ENCODE data around the gene PALLD. TPM values are rescaled to one million over a fixed set of nuclear protein-coding genes. Genes with fewer than 3 reads are reported as not detected.
"Not testable (repeated sequence)": the region's sequence is repeated elsewhere in the genome, so short reads cannot be mapped to it uniquely, and the experiment has no call there.

The PALLD gene
- total RNA-seq, 2 experiments from 2014 or later = 1.2 to 1.3 TPM

DNA sequence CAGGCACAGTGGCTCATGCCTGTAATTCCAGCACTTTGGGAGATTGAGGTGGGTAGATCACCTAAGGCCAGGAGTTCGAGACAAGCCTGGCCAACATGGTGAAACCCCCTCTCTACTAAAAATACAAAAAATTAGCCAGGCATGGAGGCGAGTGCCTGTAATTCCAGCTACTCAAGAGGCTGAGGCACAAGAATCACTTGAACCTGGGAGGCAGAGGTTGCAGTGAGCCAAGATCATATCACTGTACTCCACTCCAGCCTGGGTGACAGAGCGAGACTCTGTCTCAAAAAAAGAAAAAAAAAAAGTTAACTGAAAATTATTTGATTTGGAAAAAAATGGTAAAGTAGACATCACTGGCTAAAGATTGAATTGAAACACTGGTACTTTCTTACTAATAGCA is 17.0 kb downstream of the PALLD start:
- POLR2A ChIA-PET = interaction anchor here (0.7 kb wide), 1 partner anchor 34 kb away, joined by 4 read pairs; no protein-coding TSS in a partner anchor
- H3K27me3 Mint-ChIP-seq (ENCODE audit: low read depth); DNase-seq; ATAC-seq; H3K27ac Mint-ChIP-seq; H3K4me3 Mint-ChIP-seq; H3K36me3 Mint-ChIP-seq (ENCODE audit: low read depth); H3K9me3 Mint-ChIP-seq (ENCODE audit: insufficient read depth): not testable (repeated sequence)
- H3K4me1 Mint-ChIP-seq (ENCODE audit: low read depth) = peaks cover 40% of the 10 kb centered on the region
- CTCF ChIA-PET = interaction anchor here (0.9 to 3.4 kb wide), 4 partner anchors 8 to 410 kb away, joined by 3 to 14 read pairs (median 6); partner anchors contain the start of gene DDX60

DNA sequence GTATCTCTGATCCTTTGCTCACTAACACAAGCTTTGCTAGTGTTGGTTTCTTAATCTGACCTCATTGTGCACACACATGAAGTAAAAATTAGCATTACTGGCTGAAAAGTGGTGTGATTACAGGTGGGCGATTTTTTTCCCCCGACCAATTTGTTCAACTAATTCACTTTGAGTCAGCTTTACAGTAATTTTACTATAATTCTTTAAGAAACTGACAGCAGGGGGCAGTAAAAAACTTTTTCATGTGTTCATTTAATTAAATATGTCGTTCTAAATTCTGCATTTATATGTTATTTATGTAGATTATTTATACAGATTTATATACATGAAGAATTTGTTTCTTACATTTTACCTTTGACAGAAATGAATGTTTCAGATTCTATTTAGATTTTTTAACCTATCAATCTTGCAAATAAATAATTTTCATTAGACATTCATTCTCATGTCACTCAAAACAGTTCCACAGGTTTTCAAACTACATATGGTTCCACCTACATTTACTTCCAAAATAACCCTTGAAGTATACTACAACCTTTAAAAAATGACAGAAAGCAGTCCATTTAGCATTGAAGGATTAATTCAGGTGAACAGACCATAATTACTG is 17.5 kb downstream of the PALLD start:
- Mint-ChIP-seq H3K9me3 (ENCODE audit: insufficient read depth) (no peaks in the 10 kb centered on the region), H3K27ac (no peak overlapping the region), H3K4me1 (ENCODE audit: low read depth) (peaks cover 39% of the 10 kb centered on the region), H3K36me3 (ENCODE audit: low read depth) (no peaks in the 10 kb centered on the region), H3K4me3 (no peak overlapping the region), H3K27me3 (ENCODE audit: low read depth) (peaks cover 4% of the 10 kb centered on the region)
- no peak for ATAC-seq
- ChIA-PET CTCF (interaction anchor here (0.7 to 3.4 kb wide), 9 partner anchors 9 to 409 kb away, joined by 3 to 14 read pairs (median 4); partner anchors contain the start of genes DDX60 and DDX60L), POLR2A (interaction anchor here (0.7 kb wide), 1 partner anchor 35 kb away, joined by 4 read pairs; no protein-coding TSS in a partner anchor)
- no peak for DNase-seq

DNA sequence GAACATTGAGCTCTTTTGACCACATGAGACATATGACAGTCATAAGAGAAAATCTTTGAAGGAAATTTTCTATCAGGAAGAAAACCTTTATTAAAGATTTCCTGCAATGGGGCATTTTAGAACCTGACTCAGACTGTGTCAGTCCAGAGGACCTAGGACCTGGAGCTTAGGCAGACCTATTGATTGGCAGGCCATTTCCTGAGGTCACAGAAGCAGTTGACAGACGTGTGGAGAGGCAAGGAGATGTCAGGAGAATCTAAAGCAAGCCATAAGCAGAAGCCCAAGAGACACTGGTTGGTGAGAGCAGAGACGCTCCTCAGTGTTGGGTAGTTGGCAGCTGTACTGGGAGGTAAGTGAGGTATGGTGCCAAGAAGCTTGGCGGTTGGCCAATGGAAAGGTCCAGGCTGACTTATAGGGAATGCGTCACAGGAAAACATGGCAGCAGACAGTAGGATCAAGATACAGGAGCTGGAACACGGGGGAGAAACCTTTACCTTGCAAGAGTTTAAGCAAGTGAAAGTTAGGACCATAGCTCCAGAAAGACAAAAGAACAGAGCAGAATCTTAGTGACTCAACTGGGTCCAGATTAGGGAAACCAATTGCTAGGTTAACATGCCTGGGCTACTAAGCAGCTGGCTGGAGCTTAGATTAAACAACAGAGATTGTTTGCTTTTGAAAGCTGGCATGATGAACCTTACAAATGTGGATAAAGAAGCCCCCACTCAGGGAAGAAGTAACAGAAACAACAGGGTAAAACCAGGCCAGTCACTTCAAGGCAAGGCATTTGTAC is 18.6 kb downstream of the PALLD start:
- peaks cover 6% of the 10 kb centered on the region for H3K27me3 Mint-ChIP-seq (ENCODE audit: low read depth)
- ATAC-seq (no peak), DNase-seq (no peak)
- no peaks in the 10 kb centered on the region for H3K36me3 Mint-ChIP-seq (ENCODE audit: low read depth)
- H3K4me3 Mint-ChIP-seq = no peak overlapping the region
- H3K4me1 Mint-ChIP-seq (ENCODE audit: low read depth) = peaks cover 29% of the 10 kb centered on the region
- H3K9me3 Mint-ChIP-seq (ENCODE audit: insufficient read depth) = no peaks in the 10 kb centered on the region
- ChIA-PET POLR2A (interaction anchor here (0.6 kb wide), 1 partner anchor 493 kb away, joined by 3 read pairs; no protein-coding TSS in a partner anchor), CTCF (interaction anchor here (0.8 to 3.4 kb wide), 9 partner anchors 22 to 408 kb away, joined by 3 to 14 read pairs (median 5); partner anchors contain the start of gene DDX60L)
- H3K27ac Mint-ChIP-seq = no peak overlapping the region

DNA sequence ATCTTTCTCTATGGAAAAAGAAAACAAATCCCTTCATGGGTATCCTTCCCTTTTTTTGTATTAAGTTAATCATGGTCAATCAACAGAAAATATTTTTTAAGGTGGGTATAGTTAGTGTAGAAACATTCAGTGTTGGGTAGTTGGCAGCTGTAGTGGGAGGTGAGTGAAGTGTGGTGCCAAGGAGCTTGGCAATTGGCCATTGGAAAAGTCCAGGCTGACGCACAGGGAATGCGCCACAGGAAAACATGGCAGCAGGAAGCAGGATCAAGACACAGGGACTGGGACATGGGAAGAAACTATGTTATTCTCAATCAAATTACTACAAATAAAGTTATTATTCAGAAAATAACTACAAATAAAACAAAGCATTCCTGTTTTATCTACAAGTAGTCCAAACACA is 20.0 kb downstream of the PALLD start:
- Mint-ChIP-seq H3K36me3 (ENCODE audit: low read depth) (no peaks in the 10 kb centered on the region), H3K27ac (no peak overlapping the region), H3K9me3 (ENCODE audit: insufficient read depth) (no peaks in the 10 kb centered on the region), H3K4me1 (ENCODE audit: low read depth) (peaks cover 15% of the 10 kb centered on the region), H3K27me3 (ENCODE audit: low read depth) (peaks cover 7% of the 10 kb centered on the region), H3K4me3 (no peak overlapping the region)
- DNase-seq (no peak), ATAC-seq (no peak)
- CTCF ChIA-PET = interaction anchor here (2.1 to 3.4 kb wide), 2 partner anchors 37 to 407 kb away, joined by 5 to 14 read pairs; partner anchors contain the start of gene DDX60L
- POLR2A ChIA-PET = no interaction called here

DNA sequence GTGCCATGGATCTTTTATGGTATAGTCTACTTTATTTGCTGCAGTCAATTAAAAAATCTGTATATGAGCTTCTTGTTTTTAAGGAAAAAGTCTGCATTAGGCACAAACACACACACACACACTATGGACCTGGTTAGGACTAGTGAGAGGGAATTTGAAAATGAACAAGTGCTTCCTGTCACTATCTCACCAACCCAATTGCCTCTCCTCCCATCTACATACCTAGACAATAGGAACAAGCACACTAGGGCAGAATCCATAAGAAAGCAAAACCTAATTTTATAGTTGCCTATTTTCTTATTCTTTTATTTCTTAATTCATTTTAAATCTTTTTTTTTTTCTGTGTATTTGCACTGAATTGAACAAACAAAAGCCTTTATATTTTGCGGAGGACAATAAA is 22.7 kb downstream of the PALLD start:
- Mint-ChIP-seq H3K4me3 (no peak overlapping the region), H3K4me1 (ENCODE audit: low read depth) (no peaks in the 10 kb centered on the region), H3K9me3 (ENCODE audit: insufficient read depth) (no peaks in the 10 kb centered on the region), H3K36me3 (ENCODE audit: low read depth) (no peaks in the 10 kb centered on the region), H3K27ac (no peak overlapping the region), H3K27me3 (ENCODE audit: low read depth) (peaks cover 9% of the 10 kb centered on the region)
- DNase-seq (no peak), ATAC-seq (no peak)
- ChIA-PET CTCF (interaction anchor here (0.8 to 1.0 kb wide), 2 partner anchors 18 to 40 kb away, joined by 3 read pairs; partner anchors contain the start of gene DDX60L), POLR2A (no interaction called here)

DNA sequence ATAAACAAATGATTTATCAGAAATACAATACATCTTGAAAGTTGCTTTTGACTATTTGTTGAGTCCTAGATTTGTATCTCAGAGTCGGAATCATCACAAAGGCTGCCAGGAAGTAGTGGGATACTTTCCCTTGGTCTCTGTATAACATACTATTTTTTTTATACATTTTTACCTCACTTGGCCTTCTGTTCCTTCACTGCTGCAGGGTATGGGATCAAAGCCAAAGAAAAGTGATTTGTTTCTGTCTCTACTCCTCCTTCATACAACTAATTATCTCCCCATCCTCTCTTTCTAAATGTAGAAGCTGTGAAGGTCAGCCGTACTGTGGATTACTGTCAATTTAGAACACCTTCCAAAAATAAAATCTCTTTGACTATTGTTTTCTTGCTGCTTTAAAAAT is 24.9 kb downstream of the PALLD start:
- Mint-ChIP-seq H3K4me3 (no peak overlapping the region), H3K9me3 (ENCODE audit: insufficient read depth) (no peaks in the 10 kb centered on the region), H3K36me3 (ENCODE audit: low read depth) (no peaks in the 10 kb centered on the region), H3K27ac (no peak overlapping the region), H3K4me1 (ENCODE audit: low read depth) (no peaks in the 10 kb centered on the region), H3K27me3 (ENCODE audit: low read depth) (peaks cover 16% of the 10 kb centered on the region)
- ATAC-seq = no peak
- no peak for DNase-seq
- ChIA-PET CTCF (no interaction called here), POLR2A (no interaction called here)

DNA sequence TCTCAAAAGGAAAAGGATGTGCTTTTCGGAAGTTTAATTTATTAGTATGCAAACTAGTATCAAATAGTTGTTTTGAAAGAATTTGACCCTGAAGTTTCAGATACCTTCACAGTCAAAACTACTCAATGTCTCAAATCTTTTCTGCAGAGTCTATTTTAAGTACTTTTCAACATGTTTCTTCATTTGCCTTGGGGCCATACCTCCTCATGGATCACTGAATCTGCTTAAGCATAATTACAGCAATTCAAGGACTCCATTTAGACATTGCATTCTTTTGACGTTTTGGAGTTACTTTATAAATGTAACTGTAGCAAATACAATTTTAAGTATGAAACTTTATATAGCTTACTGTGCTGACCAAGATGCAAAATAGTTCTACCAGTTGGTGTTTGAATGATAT is 25.5 kb downstream of the PALLD start:
- Mint-ChIP-seq H3K27ac (no peak overlapping the region), H3K9me3 (ENCODE audit: insufficient read depth) (no peaks in the 10 kb centered on the region), H3K4me3 (no peak overlapping the region), H3K4me1 (ENCODE audit: low read depth) (no peaks in the 10 kb centered on the region), H3K27me3 (ENCODE audit: low read depth) (peaks cover 19% of the 10 kb centered on the region), H3K36me3 (ENCODE audit: low read depth) (no peaks in the 10 kb centered on the region)
- no peak for DNase-seq
- CTCF ChIA-PET = no interaction called here
- POLR2A ChIA-PET = no interaction called here
- no peak for ATAC-seq

DNA sequence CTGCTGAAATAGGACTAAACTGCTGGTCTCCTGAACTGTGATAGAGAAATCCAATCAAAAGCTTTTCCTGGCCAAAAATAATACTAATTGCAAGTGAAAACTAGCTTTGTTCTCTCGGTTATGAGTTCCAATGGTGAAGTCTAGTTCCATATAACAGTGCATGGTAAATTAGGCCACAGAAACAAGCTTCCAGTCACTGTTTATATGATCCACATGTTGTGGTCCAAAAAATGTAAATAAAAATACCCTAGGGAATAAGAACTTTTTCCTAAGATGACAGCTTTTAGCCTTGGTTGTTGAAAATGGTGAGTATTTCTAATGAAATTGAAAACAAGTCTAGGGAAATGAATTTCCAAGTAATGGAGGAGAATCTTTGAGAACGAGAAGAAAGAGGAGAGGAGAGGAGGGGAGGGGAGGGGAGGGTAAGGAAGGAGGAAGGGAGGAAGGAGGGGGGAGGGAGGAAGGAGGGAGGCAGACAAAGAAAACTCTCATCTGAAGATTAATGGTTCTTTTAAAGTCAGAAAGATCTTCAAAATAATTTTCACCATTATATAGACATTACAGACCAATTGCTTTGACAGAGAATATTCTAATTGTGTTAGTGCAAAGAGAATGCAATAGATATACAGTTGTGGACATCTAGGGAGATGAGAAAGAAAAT is 26.1 kb downstream of the PALLD start:
- Mint-ChIP-seq H3K36me3 (ENCODE audit: low read depth) (no peaks in the 10 kb centered on the region), H3K27ac (no peak overlapping the region), H3K27me3 (ENCODE audit: low read depth) (peaks cover 19% of the 10 kb centered on the region), H3K4me1 (ENCODE audit: low read depth) (no peaks in the 10 kb centered on the region), H3K4me3 (no peak overlapping the region), H3K9me3 (ENCODE audit: insufficient read depth) (no peaks in the 10 kb centered on the region)
- DNase-seq = no peak
- no peak for ATAC-seq
- ChIA-PET POLR2A (no interaction called here), CTCF (no interaction called here)

DNA sequence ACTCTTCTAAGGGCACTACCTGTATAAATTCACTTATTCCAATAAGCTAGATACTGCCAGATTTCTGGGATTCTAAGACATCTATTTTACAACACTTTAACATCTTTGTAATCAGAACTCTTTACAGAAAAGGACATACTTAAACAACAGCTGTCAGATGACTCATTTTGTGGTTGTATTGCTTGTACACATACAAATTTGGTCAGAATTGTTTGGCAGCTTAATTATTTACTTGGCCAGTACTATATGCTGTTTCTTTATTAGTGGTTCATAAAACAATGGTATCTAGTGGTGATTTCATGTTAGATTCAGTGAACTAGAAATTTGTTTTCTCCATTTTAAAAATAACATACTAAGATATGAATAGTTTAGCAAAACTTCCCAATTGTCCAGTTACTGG is 27.2 kb downstream of the PALLD start:
- ChIA-PET POLR2A (no interaction called here), CTCF (no interaction called here)
- no peak for ATAC-seq

DNA sequence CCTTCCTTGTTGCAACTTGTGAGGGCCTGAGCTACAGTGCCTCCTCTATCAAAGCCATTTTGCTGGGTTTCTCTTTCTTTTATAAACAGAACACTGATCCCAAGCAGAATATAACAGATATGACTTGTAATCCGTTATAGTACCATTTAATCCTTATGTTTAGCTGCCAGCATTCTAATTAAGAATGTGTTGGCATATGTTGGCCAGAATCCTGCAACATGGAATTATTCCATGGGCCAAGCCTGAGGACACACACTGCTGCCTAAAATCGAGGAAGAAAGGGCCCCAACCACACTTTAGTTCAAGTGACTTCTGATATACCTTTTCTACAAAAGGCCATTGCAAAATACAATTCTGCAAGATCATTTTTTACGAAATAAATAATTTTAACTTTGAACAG is 28.0 kb downstream of the PALLD start:
- DNase-seq = no peak
- Mint-ChIP-seq H3K4me3 (no peak overlapping the region), H3K4me1 (ENCODE audit: low read depth) (no peaks in the 10 kb centered on the region), H3K9me3 (ENCODE audit: insufficient read depth) (no peaks in the 10 kb centered on the region), H3K27ac (no peak overlapping the region), H3K27me3 (ENCODE audit: low read depth) (peaks cover 19% of the 10 kb centered on the region), H3K36me3 (ENCODE audit: low read depth) (no peaks in the 10 kb centered on the region)
- ATAC-seq = no peak
- ChIA-PET POLR2A (no interaction called here), CTCF (no interaction called here)

More for the DNA sequence above, 27.2 kb downstream of the PALLD start:
- H3K9me3 Mint-ChIP-seq (ENCODE audit: insufficient read depth) = no peaks in the 10 kb centered on the region
- H3K4me1 Mint-ChIP-seq (ENCODE audit: low read depth) = no peaks in the 10 kb centered on the region
- H3K4me3 Mint-ChIP-seq = no peak overlapping the region
- no peak overlapping the region for H3K27ac Mint-ChIP-seq
- DNase-seq = no peak
- peaks cover 19% of the 10 kb centered on the region for H3K27me3 Mint-ChIP-seq (ENCODE audit: low read depth)
- no peaks in the 10 kb centered on the region for H3K36me3 Mint-ChIP-seq (ENCODE audit: low read depth)

DNA sequence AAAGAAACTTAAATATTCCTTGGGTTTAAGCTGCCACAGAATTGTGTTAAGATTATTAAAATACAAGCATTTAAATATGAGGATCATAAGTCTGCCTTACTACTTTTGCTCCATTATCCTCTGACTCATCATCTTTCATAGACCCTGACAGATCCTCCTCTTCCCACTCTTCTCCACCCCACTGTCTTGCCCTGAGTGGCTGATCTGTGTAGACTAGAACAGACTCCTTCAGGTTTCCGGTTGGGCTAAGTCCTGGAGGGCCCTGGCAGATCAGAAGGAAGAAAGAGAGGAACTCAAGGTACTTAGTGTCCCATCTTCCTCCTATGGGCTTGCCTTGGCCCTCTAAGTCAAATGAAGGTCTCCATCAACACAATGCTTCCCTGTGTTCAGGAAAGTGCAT is 30.7 kb downstream of the PALLD start:
- no peaks in the 10 kb centered on the region for H3K4me1 Mint-ChIP-seq (ENCODE audit: low read depth)
- no peaks in the 10 kb centered on the region for H3K36me3 Mint-ChIP-seq (ENCODE audit: low read depth)
- no peak overlapping the region for H3K4me3 Mint-ChIP-seq
- ATAC-seq (no peak), DNase-seq (no peak)
- H3K27ac Mint-ChIP-seq = no peak overlapping the region
- H3K9me3 Mint-ChIP-seq (ENCODE audit: insufficient read depth) = no peaks in the 10 kb centered on the region
- peaks cover 19% of the 10 kb centered on the region for H3K27me3 Mint-ChIP-seq (ENCODE audit: low read depth)
- ChIA-PET POLR2A (no interaction called here), CTCF (interaction anchor here (1.6 kb wide), 1 partner anchor 13 kb away, joined by 3 read pairs; no protein-coding TSS in a partner anchor)
